B cell (primary cell): ENCODE results near the gene TTF2.

Experiments used
- CTCF ChIP-seq: fragments of 200-600 bp; IDR thresholded peaks from one replicate; pipeline ENCODE4 v1.8.0; 2022; ENCODE audit warnings: antibody characterized with exemption, mild to moderate bottlenecking
- EZH2 ChIP-seq: IDR thresholded peaks from 2 replicates; pipeline ENCODE4 v1.6.1; 2012; ENCODE audit warnings: borderline replicate concordance, low read depth, mild to moderate bottlenecking, moderate library complexity, low read length; ENCODE audit not compliant: insufficient read depth, poor library complexity, severe bottlenecking

- no peak for TF ChIP-seq CTCF
- no peak for TF ChIP-seq EZH2
Measured at GRCh38 chr1:117093091-117093534, 33.0 kb downstream of the TTF2 start.
